KBM-7 (cell line): Measurements from ENCODE around the gene PLEKHG5.
"Not testable (repeated sequence)": the region's sequence is repeated elsewhere in the genome, so short reads cannot be mapped to it uniquely, and the experiment has no call there.

Experiments used
- DNase-seq: peaks from one replicate; pipeline ENCODE4 v3.0.0-alpha.2; 2015
- in situ Hi-C: fragments of 300-500 bp; cut with MboI; formaldehyde crosslinking; loops from 2 replicates; pipeline ENCODE4 v1.14.3; 2020; ENCODE audit warnings: low sequenced_read_pairs, low pct_unique_long_range_greater_than_20kb, mixed read lengths

The PLEKHG5 gene

DNA sequence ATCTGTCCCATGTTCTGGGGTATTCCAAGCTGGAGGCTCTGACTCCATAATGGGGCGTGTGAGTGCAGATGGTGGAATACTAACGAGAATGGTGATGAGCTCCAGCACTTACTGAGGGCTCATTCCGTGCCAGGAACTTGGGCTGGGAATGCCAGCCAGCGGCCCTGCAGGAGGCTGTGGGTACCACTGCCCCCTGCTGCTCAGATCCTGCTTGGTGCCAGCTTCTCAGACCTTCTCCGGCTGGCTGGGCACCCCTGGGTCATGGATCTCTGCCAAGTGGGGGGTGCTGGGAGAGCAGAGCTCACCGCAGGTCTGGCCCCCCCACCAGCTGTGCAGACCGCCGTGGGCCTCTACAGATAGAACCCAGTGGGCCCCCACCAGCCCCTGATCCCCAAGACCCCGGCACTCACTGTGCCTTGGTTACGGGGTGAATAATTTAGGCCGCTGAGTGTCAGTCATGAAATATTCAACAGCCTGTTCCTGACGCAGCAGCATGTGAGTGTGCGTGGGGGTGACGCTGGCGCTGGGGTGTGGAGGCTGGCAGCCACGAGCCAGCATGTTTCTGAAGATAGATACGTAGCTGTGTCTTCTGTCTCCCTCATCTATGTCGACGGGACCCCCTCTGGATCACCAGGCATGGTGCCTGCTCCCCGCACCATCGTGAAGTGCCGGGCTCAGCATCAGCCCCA, 54.3 kb downstream of the PLEKHG5 start:
- DNase-seq, in situ Hi-C loops: not testable (repeated sequence)

DNA sequence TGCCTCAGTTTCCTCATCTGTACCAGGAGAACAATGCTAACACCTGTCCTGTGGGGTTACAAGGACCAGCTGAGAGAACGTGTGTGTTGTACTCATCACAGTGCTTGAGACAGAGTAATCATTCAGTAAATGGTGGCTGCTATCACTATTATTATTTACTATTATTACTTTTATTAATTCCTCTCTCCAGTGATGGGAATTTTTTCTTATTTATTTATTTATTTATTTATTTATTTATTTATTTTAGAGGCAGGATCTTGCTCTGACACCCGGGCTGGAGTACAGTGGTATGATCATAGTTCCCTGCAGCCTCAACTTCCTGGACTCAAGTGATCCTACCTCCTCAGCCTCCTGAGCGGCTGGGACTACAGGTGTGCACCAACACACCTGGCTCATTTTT, 55.2 kb downstream of the PLEKHG5 start:
- in situ Hi-C loops, DNase-seq: not testable (repeated sequence)

DNA sequence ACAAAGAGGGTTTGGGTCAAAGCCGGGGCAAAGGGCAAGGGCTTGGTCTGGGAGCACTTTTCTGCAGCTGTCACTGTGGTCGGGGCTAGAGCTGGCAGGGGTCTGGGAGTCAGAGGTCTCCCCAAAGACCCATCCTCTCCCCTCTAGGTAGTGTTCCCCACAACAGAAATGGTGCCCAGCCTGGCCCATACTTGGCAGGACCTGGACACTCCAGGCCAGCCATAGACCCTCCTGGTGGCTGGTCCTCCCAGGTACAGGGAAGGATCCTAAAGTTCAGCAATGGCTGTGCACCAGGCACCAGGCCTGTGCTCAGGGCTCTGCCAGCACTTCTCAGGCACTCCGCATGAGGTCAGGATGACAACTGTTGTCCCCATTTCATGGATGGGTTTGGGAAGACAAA, 55.9 kb downstream of the PLEKHG5 start:
- DNase-seq: no peak
- in situ Hi-C loops: no loop called here

DNA sequence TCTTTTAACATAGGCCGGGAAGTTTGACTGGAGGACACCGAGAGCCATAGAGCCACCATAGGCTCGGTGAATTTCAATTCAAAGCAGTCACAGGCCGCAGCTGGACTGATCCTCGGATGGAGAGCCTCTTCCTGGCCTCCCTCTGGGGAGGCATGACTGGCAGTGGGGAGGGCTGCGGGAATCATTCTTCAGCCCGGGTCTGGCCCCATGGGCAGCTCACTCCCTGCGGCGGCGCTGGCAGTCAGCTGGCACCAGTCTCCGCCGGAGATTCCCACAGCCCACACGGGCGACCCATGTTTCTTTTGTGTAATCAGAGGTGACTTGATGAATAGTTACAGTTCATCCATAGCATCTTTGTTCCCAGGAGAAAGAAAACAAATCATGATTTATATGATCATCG, 56.3 kb downstream of the PLEKHG5 start:
- in situ Hi-C loops: no loop called here
- DNase-seq: no peak

- in situ Hi-C loops: no loop called here
- DNase-seq: no peak
Observed at GRCh38 chr1:6434186-6434585, 57.3 kb downstream of the PLEKHG5 start.

GRCh38 chr1:6431645-6432579, 59.6 kb downstream of the PLEKHG5 start:
- in situ Hi-C loops, DNase-seq: not testable (repeated sequence)

DNA sequence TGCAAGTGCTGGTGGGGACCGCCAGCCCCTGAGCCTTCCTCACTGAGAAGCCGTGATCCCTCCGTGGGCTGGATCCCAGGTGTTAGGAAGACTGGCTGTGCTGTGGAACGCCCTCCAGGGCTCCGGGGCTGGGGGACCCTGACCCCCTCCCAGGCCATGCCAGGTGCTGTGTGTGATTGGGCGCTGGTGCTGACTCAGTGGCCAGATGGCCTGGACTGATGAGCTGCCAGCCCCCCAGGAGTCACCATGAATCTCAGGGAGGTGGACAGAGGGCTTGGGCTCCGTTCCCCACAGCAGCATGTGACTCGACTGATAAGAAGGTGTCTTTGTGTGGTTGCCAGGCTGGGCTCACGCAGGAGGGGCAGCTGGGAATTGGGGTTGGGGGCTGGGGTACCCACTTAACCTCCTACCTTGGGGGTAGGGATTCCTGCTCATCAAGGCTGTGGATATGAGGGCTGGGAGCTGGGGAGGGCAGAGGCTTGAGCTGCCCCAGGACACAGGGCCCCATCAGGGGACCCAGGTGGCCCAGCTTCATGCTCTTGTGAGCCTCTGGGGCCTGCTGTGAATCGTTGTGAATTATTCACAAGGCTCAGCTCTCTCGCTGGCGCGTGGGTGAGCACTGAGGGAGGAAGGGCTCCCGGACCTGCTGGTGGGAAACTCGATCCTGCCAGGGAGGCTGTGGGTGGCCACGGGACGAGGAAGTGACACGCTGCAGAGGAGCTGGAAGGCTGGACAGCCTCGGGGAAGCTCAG, 61.6 kb downstream of the PLEKHG5 start:
- in situ Hi-C loops, DNase-seq: not testable (repeated sequence)

DNA sequence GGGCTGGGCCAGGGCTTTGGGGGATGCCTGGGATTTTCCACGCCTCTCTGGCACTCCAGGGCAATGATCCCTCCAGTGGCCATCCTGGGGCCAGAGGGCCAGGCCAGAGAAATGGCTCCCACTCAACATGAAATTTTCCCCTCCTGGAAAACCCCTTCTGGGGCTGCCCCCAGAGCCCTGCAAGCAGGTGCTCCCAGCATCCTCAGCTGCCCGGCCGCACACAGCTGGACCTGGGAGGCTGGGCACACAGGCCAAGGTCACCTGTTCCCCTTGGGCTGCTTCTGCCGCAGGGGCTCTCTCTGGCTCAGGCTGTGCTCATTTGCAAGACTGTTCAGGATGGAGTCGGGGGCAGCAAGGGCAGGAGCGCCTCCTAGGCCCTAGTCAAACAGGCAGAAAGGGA, 63.0 kb downstream of the PLEKHG5 start:
- DNase-seq, in situ Hi-C loops: not testable (repeated sequence)

DNA sequence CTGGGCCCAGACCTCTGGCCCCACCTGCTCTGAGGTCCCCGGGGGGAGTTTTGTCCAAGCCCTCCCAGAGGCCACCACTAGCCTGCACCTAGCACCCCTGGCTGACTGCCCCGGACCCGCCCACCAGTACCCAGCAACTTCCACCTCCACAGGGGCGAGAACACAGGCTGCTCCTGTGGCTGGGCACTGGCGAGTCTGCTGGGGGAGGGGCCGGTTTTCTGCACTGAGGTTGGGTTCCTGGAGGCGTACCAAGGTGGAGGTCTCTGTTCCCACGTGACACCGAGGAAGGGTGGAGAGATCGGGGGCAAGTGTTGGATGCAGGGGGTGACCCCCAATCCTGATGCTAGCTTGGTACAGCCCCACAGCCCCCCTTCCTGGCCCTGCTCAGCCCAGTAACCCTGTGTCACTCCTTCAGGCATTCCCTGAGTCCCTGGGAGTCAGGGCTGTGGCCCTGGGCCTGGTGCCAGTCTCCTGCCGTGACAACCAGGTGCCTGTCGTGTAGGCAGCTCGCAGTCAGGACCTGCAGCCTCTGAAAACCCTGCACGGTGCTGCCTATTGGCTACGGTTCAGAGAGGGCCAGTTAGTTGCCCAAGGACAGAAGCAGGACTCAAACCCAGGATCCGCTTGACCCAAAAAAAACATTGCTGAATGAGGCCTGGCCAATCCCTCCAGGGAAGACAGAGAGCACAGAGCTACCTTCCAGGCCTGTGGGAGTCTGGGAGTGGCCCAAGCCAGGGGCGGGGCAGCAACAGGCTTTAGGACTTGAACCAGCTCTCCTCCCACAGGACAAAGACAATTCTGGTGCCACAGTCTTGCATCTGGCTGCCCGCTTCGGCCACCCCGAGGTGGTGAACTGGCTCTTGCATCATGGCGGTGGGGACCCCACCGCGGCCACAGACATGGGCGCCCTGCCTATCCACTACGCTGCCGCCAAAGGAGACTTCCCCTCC, 63.8 kb downstream of the PLEKHG5 start:
- in situ Hi-C loops: no loop called here
- DNase-seq: no peak

DNA sequence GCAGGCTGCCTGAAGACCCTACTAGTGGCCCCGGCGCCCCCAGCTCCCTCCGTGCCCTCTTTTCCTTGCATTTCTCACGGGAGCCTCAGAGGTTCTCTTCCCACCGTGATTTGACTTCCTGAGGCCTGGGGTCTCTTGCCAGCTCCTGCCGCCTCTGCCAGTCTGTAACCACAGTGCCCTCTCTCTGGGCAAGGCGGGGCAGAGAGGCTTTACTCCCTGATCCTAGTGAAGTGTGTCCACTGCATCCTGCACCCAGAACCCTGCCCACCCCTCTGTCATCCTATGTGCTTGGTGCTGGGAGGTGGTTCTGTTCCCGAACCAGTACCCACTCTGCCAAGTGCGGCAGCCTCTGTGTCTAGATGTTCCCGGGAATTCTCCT, 64.5 kb downstream of the PLEKHG5 start:
- in situ Hi-C loops: no loop called here
- DNase-seq: no peak

DNA sequence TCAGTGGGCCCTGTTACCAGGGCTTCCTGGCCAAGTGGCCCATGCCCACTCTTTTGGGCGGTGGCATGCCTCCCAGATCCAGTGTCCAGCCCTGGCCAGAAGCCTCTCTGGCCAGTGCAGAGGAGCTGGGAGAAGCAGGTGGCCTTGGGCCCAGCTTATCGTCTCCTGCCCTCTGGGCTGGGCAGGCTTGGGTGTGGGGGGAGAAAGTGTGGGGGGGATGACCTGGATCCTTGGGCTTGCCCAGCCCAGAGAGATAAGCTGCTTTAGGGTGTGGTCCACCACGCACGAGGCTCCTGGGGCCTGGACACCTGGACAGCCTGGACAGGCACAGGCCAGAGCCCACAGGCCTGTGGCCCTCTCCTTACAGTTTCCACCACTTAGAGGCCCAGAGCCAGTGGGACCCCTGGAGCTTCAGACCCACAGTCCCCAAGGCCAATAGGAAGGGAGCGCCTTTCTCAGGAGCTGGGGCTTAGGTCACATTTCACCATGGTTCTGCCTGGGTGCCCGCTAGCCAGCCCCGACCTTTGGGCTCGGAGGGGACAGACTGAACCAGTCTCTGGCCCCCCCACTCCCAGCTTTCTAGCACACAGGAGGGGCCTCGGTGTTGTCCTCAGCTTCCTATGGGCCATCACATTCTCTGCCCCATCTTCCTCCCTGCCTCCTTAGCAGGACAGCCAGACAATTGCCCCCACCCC, 65.0 kb downstream of the PLEKHG5 start:
- in situ Hi-C loops: no loop called here
- DNase-seq: no peak

DNA sequence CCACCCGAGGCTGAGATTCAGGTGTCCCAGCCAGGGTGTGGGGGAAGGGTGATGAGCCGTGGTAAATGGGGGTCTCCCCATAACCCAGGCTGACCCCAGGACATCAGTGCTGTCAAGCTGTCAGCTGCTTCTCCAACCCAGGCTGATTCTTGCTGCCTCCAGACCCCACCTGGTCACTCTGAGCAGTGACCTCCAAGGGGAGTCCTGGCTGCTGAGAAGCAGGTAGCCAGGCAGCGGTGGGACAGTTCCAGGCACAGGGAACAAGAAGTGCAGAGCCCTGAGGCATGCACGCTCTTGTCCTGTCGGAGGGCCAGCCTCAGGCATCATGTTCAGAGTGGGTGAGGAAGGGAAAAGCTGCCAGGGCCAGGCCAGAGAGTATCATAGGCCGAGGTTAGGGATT, 65.8 kb downstream of the PLEKHG5 start:
- in situ Hi-C loops: no loop called here
- DNase-seq: no peak

- in situ Hi-C loops: no loop called here
Observed at GRCh38 chr1:6424619-6425593, 66.6 kb downstream of the PLEKHG5 start, which contains the start of gene ESPN. TSS of gene ESPN (plus strand) at chr1:6424776. CDS start at chr1:6424956, 180 bp downstream.

GRCh38 chr1:6424000-6424565, 67.4 kb downstream of the PLEKHG5 start:
- no peak for DNase-seq

More at GRCh38 chr1:6424619-6425593, 66.6 kb downstream of the PLEKHG5 start, which contains the start of gene ESPN:
- DNase-seq: no peak

DNA sequence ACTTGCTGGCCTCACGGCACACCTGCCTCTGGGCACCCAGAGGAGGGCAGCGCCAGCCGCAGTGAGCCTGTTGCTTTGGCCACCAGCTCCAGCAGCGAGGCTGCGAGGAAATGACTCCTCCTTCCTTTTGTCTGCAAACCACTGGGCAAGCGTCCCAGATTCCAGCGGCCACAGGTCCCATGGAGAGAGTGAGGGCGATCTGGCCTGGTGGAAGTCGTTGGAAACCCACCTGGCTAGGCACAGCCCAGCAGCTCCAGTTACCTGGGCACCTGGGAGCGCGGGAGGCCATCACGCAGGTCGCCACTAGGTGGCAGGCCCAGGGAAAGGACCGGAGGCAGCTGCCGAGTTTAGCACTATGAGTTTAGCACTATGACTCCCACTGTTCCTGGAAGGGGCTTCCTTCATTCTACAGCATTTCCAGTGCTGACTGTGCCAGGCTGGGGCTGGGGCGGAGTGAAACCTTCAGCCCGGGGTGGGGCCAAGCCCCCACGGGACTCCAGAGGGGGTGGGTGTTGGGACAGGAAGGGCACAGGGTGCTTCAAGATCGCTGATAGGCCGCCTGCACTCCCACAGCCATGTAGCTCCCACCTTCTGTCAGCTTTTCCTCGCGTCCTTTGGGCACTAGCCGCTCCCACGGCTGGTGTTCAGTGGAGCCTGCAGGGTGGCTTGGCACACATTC, 68.0 kb downstream of the PLEKHG5 start:
- in situ Hi-C loops: no loop called here
- peak; percentile 45 for DNase-seq

More at GRCh38 chr1:6424000-6424565, 67.4 kb downstream of the PLEKHG5 start:
- in situ Hi-C loops: no loop called here

DNA sequence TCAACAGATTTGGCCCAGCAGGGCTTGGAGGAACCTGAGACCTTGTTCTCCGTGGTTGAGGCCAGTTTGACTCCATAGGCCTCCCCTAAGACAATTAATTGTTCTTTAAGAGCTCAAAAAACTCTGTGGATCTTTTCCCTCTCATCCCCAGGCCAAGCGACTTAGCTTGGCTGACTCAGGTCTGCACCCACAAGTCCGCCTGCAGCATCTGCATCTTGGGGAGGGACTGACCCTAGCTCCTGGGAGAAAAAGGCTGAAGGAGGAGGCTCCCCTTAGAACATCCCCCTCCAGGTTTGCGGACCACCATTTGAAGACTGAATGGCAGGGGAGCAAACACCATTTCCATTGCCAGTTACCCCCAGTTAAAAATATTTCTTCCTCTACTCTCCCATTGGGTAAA, 70.2 kb downstream of the PLEKHG5 start:
- in situ Hi-C loops: no loop called here
- DNase-seq: no peak
